Measurements from ENCODE around the gene IQCB1.
"Not testable (repeated sequence)": the region's sequence is repeated elsewhere in the genome, so short reads cannot be mapped to it uniquely, and the experiment has no call there.

IQCB1 gene

GRCh38 chr3:121834671-121835464 is at the start of gene IQCB1, which contains the start of gene EAF2:
IQCB1 (minus strand) TSS chr3:121835060; CDS start chr3:121828960, 6,100 bp downstream.
EAF2 (plus strand) TSS chr3:121835209; CDS start chr3:121835286, 77 bp downstream.
- Histone ChIP-seq H3K27ac (ENCODE audit: low read depth, low read length) (peak within 1 kb of the TSS; percentile 75), H3K9ac (ENCODE audit: low read depth in 1 of 2, low read length in 2 of 2) (peak within 1 kb of the TSS; percentile 87 to 93), H3K4me3 (ENCODE audit: low read depth in 1 of 2, low read length in 2 of 2) (peak within 1 kb of the TSS; percentile 89 to 90), H3K4me1 (ENCODE audit: control insufficient read depth in 1 of 2, insufficient read depth in 2 of 2, low read length in 2 of 2) (peaks cover 14 to 22% of the 10 kb centered on the region in 2 donors), H3K36me3 (ENCODE audit: control insufficient read depth in 1 of 2, insufficient read depth in 2 of 2, low read length in 2 of 2) (peaks cover 0 to 11% of the 10 kb centered on the region in 2 donors), H3K9me3 (ENCODE audit: control insufficient read depth in 1 of 2, low read length in 2 of 2) (no peaks in the 10 kb centered on the region), H3K27me3 (ENCODE audit: control insufficient read depth in 1 of 2, insufficient read depth in 2 of 2, low read length in 2 of 2) (no peaks in the 10 kb centered on the region)

- Histone ChIP-seq H3K36me3 (ENCODE audit: control insufficient read depth in 1 of 2, insufficient read depth in 2 of 2, low read length in 2 of 2) (no peaks in the 10 kb centered on the region), H3K4me1 (ENCODE audit: control insufficient read depth in 1 of 2, insufficient read depth in 2 of 2, low read length in 2 of 2) (no peaks in the 10 kb centered on the region), H3K27ac (ENCODE audit: low read depth, low read length) (no peak overlapping the region), H3K9ac (ENCODE audit: low read depth in 1 of 2, low read length in 2 of 2) (no peak overlapping the region), H3K4me3 (ENCODE audit: low read depth in 1 of 2, low read length in 2 of 2) (no peak overlapping the region), H3K9me3 (ENCODE audit: control insufficient read depth in 1 of 2, low read length in 2 of 2) (no peaks in the 10 kb centered on the region), H3K27me3 (ENCODE audit: control insufficient read depth in 1 of 2, insufficient read depth in 2 of 2, low read length in 2 of 2) (no peaks in the 10 kb centered on the region)
These were observed 48.6 kb upstream of the IQCB1 start for GRCh38 chr3:121883507-121883906.

GRCh38 chr3:121878411-121878810 is 43.6 kb upstream of the IQCB1 start:
- Histone ChIP-seq H3K4me3 (ENCODE audit: low read depth in 1 of 2, low read length in 2 of 2) (no peak overlapping the region), H3K27me3 (ENCODE audit: control insufficient read depth in 1 of 2, insufficient read depth in 2 of 2, low read length in 2 of 2) (no peaks in the 10 kb centered on the region), H3K9ac (ENCODE audit: low read depth in 1 of 2, low read length in 2 of 2) (no peak overlapping the region), H3K4me1 (ENCODE audit: control insufficient read depth in 1 of 2, insufficient read depth in 2 of 2, low read length in 2 of 2) (no peaks in the 10 kb centered on the region), H3K9me3 (ENCODE audit: control insufficient read depth in 1 of 2, low read length in 2 of 2) (no peaks in the 10 kb centered on the region), H3K27ac (ENCODE audit: low read depth, low read length) (no peak overlapping the region), H3K36me3 (ENCODE audit: control insufficient read depth in 1 of 2, insufficient read depth in 2 of 2, low read length in 2 of 2) (peaks cover 0 to 6% of the 10 kb centered on the region in 2 donors)

GRCh38 chr3:121871430-121871829 is 36.6 kb upstream of the IQCB1 start:
- H3K36me3 ChIP-seq (ENCODE audit: control insufficient read depth in 1 of 2, insufficient read depth in 2 of 2, low read length in 2 of 2): peaks cover 0 to 9% of the 10 kb centered on the region in 2 donors
- no peaks in the 10 kb centered on the region for H3K4me1 ChIP-seq (ENCODE audit: control insufficient read depth in 1 of 2, insufficient read depth in 2 of 2, low read length in 2 of 2)
- no peak overlapping the region for H3K4me3 ChIP-seq (ENCODE audit: low read depth in 1 of 2, low read length in 2 of 2)
- no peaks in the 10 kb centered on the region for H3K9me3 ChIP-seq (ENCODE audit: control insufficient read depth in 1 of 2, low read length in 2 of 2)
- no peak overlapping the region for H3K9ac ChIP-seq (ENCODE audit: low read depth in 1 of 2, low read length in 2 of 2)
- no peak overlapping the region for H3K27ac ChIP-seq (ENCODE audit: low read depth, low read length)
- no peaks in the 10 kb centered on the region for H3K27me3 ChIP-seq (ENCODE audit: control insufficient read depth in 1 of 2, insufficient read depth in 2 of 2, low read length in 2 of 2)

- H3K4me3 ChIP-seq (ENCODE audit: low read depth in 1 of 2, low read length in 2 of 2): no peak overlapping the region
- H3K9ac ChIP-seq (ENCODE audit: low read depth in 1 of 2, low read length in 2 of 2): no peak overlapping the region
- no peaks in the 10 kb centered on the region for H3K9me3 ChIP-seq (ENCODE audit: control insufficient read depth in 1 of 2, low read length in 2 of 2)
- H3K36me3 ChIP-seq (ENCODE audit: control insufficient read depth in 1 of 2, insufficient read depth in 2 of 2, low read length in 2 of 2): peaks cover 0 to 13% of the 10 kb centered on the region in 2 donors
- H3K27me3 ChIP-seq (ENCODE audit: control insufficient read depth in 1 of 2, insufficient read depth in 2 of 2, low read length in 2 of 2): no peaks in the 10 kb centered on the region
- no peaks in the 10 kb centered on the region for H3K4me1 ChIP-seq (ENCODE audit: control insufficient read depth in 1 of 2, insufficient read depth in 2 of 2, low read length in 2 of 2)
- no peak overlapping the region for H3K27ac ChIP-seq (ENCODE audit: low read depth, low read length)
These were observed 35.9 kb upstream of the IQCB1 start for GRCh38 chr3:121870717-121871116.

GRCh38 chr3:121869736-121870135 is 34.9 kb upstream of the IQCB1 start:
- Histone ChIP-seq H3K27me3 (ENCODE audit: control insufficient read depth in 1 of 2, insufficient read depth in 2 of 2, low read length in 2 of 2) (no peaks in the 10 kb centered on the region), H3K27ac (ENCODE audit: low read depth, low read length) (no peak overlapping the region), H3K9me3 (ENCODE audit: control insufficient read depth in 1 of 2, low read length in 2 of 2) (no peaks in the 10 kb centered on the region), H3K4me3 (ENCODE audit: low read depth in 1 of 2, low read length in 2 of 2) (no peak overlapping the region), H3K36me3 (ENCODE audit: control insufficient read depth in 1 of 2, insufficient read depth in 2 of 2, low read length in 2 of 2) (peaks cover 0 to 18% of the 10 kb centered on the region in 2 donors), H3K4me1 (ENCODE audit: control insufficient read depth in 1 of 2, insufficient read depth in 2 of 2, low read length in 2 of 2) (no peaks in the 10 kb centered on the region), H3K9ac (ENCODE audit: low read depth in 1 of 2, low read length in 2 of 2) (no peak overlapping the region)

- no peak overlapping the region for H3K4me3 ChIP-seq (ENCODE audit: low read depth in 1 of 2, low read length in 2 of 2)
- H3K9me3 ChIP-seq (ENCODE audit: control insufficient read depth in 1 of 2, low read length in 2 of 2): no peaks in the 10 kb centered on the region
- H3K27me3 ChIP-seq (ENCODE audit: control insufficient read depth in 1 of 2, insufficient read depth in 2 of 2, low read length in 2 of 2): no peaks in the 10 kb centered on the region
- no peak overlapping the region for H3K27ac ChIP-seq (ENCODE audit: low read depth, low read length)
- H3K4me1 ChIP-seq (ENCODE audit: control insufficient read depth in 1 of 2, insufficient read depth in 2 of 2, low read length in 2 of 2): no peaks in the 10 kb centered on the region
- H3K9ac ChIP-seq (ENCODE audit: low read depth in 1 of 2, low read length in 2 of 2): no peak overlapping the region
- H3K36me3 ChIP-seq (ENCODE audit: control insufficient read depth in 1 of 2, insufficient read depth in 2 of 2, low read length in 2 of 2): peaks cover 0 to 13% of the 10 kb centered on the region in 2 donors
These were observed 28.9 kb upstream of the IQCB1 start for GRCh38 chr3:121863801-121864200.

GRCh38 chr3:121863247-121863646 is 28.4 kb upstream of the IQCB1 start:
- peaks cover 0 to 13% of the 10 kb centered on the region in 2 donors for H3K36me3 ChIP-seq (ENCODE audit: control insufficient read depth in 1 of 2, insufficient read depth in 2 of 2, low read length in 2 of 2)
- H3K4me1 ChIP-seq (ENCODE audit: control insufficient read depth in 1 of 2, insufficient read depth in 2 of 2, low read length in 2 of 2); H3K9ac ChIP-seq (ENCODE audit: low read depth in 1 of 2, low read length in 2 of 2): not testable (repeated sequence)

GRCh38 chr3:121857778-121858177 is 22.9 kb upstream of the IQCB1 start:
- not testable (repeated sequence) for H3K27ac ChIP-seq (ENCODE audit: low read depth, low read length); H3K4me3 ChIP-seq (ENCODE audit: low read depth in 1 of 2, low read length in 2 of 2); H3K9ac ChIP-seq (ENCODE audit: low read depth in 1 of 2, low read length in 2 of 2); H3K27me3 ChIP-seq (ENCODE audit: control insufficient read depth in 1 of 2, insufficient read depth in 2 of 2, low read length in 2 of 2); H3K9me3 ChIP-seq (ENCODE audit: control insufficient read depth in 1 of 2, low read length in 2 of 2); H3K4me1 ChIP-seq (ENCODE audit: control insufficient read depth in 1 of 2, insufficient read depth in 2 of 2, low read length in 2 of 2)
- H3K36me3 ChIP-seq (ENCODE audit: control insufficient read depth in 1 of 2, insufficient read depth in 2 of 2, low read length in 2 of 2): peaks cover 0 to 13% of the 10 kb centered on the region in 2 donors

More at GRCh38 chr3:121863247-121863646, 28.4 kb upstream of the IQCB1 start:
- not testable (repeated sequence) for H3K9me3 ChIP-seq (ENCODE audit: control insufficient read depth in 1 of 2, low read length in 2 of 2); H3K4me3 ChIP-seq (ENCODE audit: low read depth in 1 of 2, low read length in 2 of 2); H3K27me3 ChIP-seq (ENCODE audit: control insufficient read depth in 1 of 2, insufficient read depth in 2 of 2, low read length in 2 of 2); H3K27ac ChIP-seq (ENCODE audit: low read depth, low read length)

- peaks cover 0 to 4% of the 10 kb centered on the region in 2 donors for H3K4me1 ChIP-seq (ENCODE audit: control insufficient read depth in 1 of 2, insufficient read depth in 2 of 2, low read length in 2 of 2)
- H3K9me3 ChIP-seq (ENCODE audit: control insufficient read depth in 1 of 2, low read length in 2 of 2): no peaks in the 10 kb centered on the region
- no peak overlapping the region for H3K4me3 ChIP-seq (ENCODE audit: low read depth in 1 of 2, low read length in 2 of 2)
- H3K27ac ChIP-seq (ENCODE audit: low read depth, low read length): no peak overlapping the region
- H3K9ac ChIP-seq (ENCODE audit: low read depth in 1 of 2, low read length in 2 of 2): no peak overlapping the region
- H3K27me3 ChIP-seq (ENCODE audit: control insufficient read depth in 1 of 2, insufficient read depth in 2 of 2, low read length in 2 of 2): no peaks in the 10 kb centered on the region
- H3K36me3 ChIP-seq (ENCODE audit: control insufficient read depth in 1 of 2, insufficient read depth in 2 of 2, low read length in 2 of 2): peaks cover 0 to 13% of the 10 kb centered on the region in 2 donors
These were observed 20.7 kb upstream of the IQCB1 start for GRCh38 chr3:121855555-121855954.

Data from duodenal mucosa (tissue), 2 donors.